ENCODE results near the gene EPM2AIP1.

The EPM2AIP1 gene

DNA sequence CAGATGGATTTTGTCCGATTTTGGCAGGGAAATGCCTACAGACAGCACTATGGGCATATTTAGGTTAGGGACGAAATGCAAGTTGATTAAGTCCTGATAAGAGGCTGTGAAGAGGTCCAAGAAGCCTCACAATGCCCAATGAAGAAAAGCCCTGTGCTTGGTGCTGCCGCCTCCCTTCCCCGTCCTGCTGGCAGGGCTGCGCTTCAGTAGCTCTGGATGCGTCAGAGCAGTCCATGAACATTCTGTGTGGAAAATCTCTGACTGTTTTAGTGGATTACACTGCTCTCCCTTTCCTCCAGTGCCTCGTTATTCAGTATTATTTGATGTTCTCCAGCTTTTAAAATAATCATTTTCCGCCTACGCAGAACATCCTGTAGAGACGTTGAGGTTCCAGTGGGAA lies 40.0 kb upstream of the EPM2AIP1 start:
- no peak for DNase-seq
- peaks cover 2 to 28% (median 14%) of the 10 kb centered on the region in 5 experiments for H3K9me3 ChIP-seq (ENCODE audit: control extremely low read depth in 1 of 5, control insufficient read depth in 4 of 5, insufficient read depth in 2 of 5, low read depth in 1 of 5, low read length in 4 of 5)
- H3K4me1 ChIP-seq (ENCODE audit: control extremely low read depth in 1 of 4, control insufficient read depth in 4 of 4, insufficient read depth in 4 of 4, low read length in 3 of 4) = no peaks in the 10 kb centered on the region
- CTCF ChIA-PET = interaction anchor here (1.3 kb wide), 1 partner anchor 8 kb away, joined by 3 read pairs; no protein-coding TSS in a partner anchor
- WGBS (ENCODE audit: insufficient coverage) = 98% methylated on average over 6 of the region's 10 CpGs
- no peaks in the 10 kb centered on the region for H3K27me3 ChIP-seq (replicated peaks in 2 of 5; ENCODE audit: control insufficient read depth in 4 of 5, insufficient read depth in 5 of 5, low read length in 4 of 5)
- peaks cover 28 to 88% (median 57%) of the 10 kb centered on the region in 4 experiments for H3K36me3 ChIP-seq (ENCODE audit: control insufficient read depth in 4 of 4, insufficient read depth in 4 of 4, low read length in 3 of 4)
- no peak overlapping the region for H3K27ac ChIP-seq (ENCODE audit: insufficient read depth in 1 of 2, low read depth in 1 of 2, low read length in 2 of 2, poor library complexity in 1 of 2, severe bottlenecking in 2 of 2)
- POLR2A ChIA-PET = no interaction called here
- H3K4me3 ChIP-seq (ENCODE audit: control insufficient read depth in 1 of 7, extremely low read depth in 1 of 7, insufficient read depth in 4 of 7, low read depth in 2 of 7, low read length in 6 of 7) = no peak overlapping the region

GRCh38 chr3:37031096-37031682 lies 38.3 kb upstream of the EPM2AIP1 start:
- H3K4me3 ChIP-seq (ENCODE audit: control insufficient read depth in 1 of 7, extremely low read depth in 1 of 7, insufficient read depth in 4 of 7, low read depth in 2 of 7, low read length in 6 of 7) = no peak overlapping the region
- H3K27me3 ChIP-seq (replicated peaks in 2 of 5; ENCODE audit: control insufficient read depth in 4 of 5, insufficient read depth in 5 of 5, low read length in 4 of 5) = no peaks in the 10 kb centered on the region
- no peak overlapping the region for H3K27ac ChIP-seq (ENCODE audit: insufficient read depth in 1 of 2, low read depth in 1 of 2, low read length in 2 of 2, poor library complexity in 1 of 2, severe bottlenecking in 2 of 2)
- no peak for DNase-seq
- H3K36me3 ChIP-seq (ENCODE audit: control insufficient read depth in 4 of 4, insufficient read depth in 4 of 4, low read length in 3 of 4) = peaks cover 21 to 89% (median 52%) of the 10 kb centered on the region in 4 experiments
- peaks cover 2 to 19% (median 11%) of the 10 kb centered on the region in 5 experiments for H3K9me3 ChIP-seq (ENCODE audit: control extremely low read depth in 1 of 5, control insufficient read depth in 4 of 5, insufficient read depth in 2 of 5, low read depth in 1 of 5, low read length in 4 of 5)
- POLR2A ChIA-PET = no interaction called here
- 100% methylated on average over 2 of the region's 7 CpGs for WGBS (ENCODE audit: insufficient coverage)
- H3K4me1 ChIP-seq (ENCODE audit: control extremely low read depth in 1 of 4, control insufficient read depth in 4 of 4, insufficient read depth in 4 of 4, low read length in 3 of 4) = no peaks in the 10 kb centered on the region
- CTCF ChIA-PET = no interaction called here

- H3K4me3 ChIP-seq (ENCODE audit: control insufficient read depth in 1 of 7, extremely low read depth in 1 of 7, insufficient read depth in 4 of 7, low read depth in 2 of 7, low read length in 6 of 7) = no peak overlapping the region
- DNase-seq = no peak
- H3K27ac ChIP-seq (ENCODE audit: insufficient read depth in 1 of 2, low read depth in 1 of 2, low read length in 2 of 2, poor library complexity in 1 of 2, severe bottlenecking in 2 of 2) = no peak overlapping the region
- no peaks in the 10 kb centered on the region for H3K27me3 ChIP-seq (replicated peaks in 2 of 5; ENCODE audit: control insufficient read depth in 4 of 5, insufficient read depth in 5 of 5, low read length in 4 of 5)
- no peaks in the 10 kb centered on the region for H3K4me1 ChIP-seq (ENCODE audit: control extremely low read depth in 1 of 4, control insufficient read depth in 4 of 4, insufficient read depth in 4 of 4, low read length in 3 of 4)
- ChIA-PET POLR2A (no interaction called here), CTCF (no interaction called here)
- WGBS (ENCODE audit: insufficient coverage) = 50% methylated on average over 2 of the region's 3 CpGs
- peaks cover 24 to 90% (median 51%) of the 10 kb centered on the region in 4 experiments for H3K36me3 ChIP-seq (ENCODE audit: control insufficient read depth in 4 of 4, insufficient read depth in 4 of 4, low read length in 3 of 4)
- peaks cover 2 to 13% (median 6%) of the 10 kb centered on the region in 5 experiments for H3K9me3 ChIP-seq (ENCODE audit: control extremely low read depth in 1 of 5, control insufficient read depth in 4 of 5, insufficient read depth in 2 of 5, low read depth in 1 of 5, low read length in 4 of 5)
Measured at GRCh38 chr3:37030588-37030987, 37.7 kb upstream of the EPM2AIP1 start.

GRCh38 chr3:37029516-37030163 lies 36.7 kb upstream of the EPM2AIP1 start:
- DNase-seq = no peak
- Histone ChIP-seq H3K4me1 (ENCODE audit: control extremely low read depth in 1 of 4, control insufficient read depth in 4 of 4, insufficient read depth in 4 of 4, low read length in 3 of 4) (peaks cover 0 to 4% (median 0%) of the 10 kb centered on the region in 4 experiments), H3K4me3 (ENCODE audit: control insufficient read depth in 1 of 7, extremely low read depth in 1 of 7, insufficient read depth in 4 of 7, low read depth in 2 of 7, low read length in 6 of 7) (no peak overlapping the region), H3K36me3 (ENCODE audit: control insufficient read depth in 4 of 4, insufficient read depth in 4 of 4, low read length in 3 of 4) (peaks cover 25 to 84% (median 50%) of the 10 kb centered on the region in 4 experiments), H3K27ac (ENCODE audit: insufficient read depth in 1 of 2, low read depth in 1 of 2, low read length in 2 of 2, poor library complexity in 1 of 2, severe bottlenecking in 2 of 2) (no peak overlapping the region), H3K9me3 (ENCODE audit: control extremely low read depth in 1 of 5, control insufficient read depth in 4 of 5, insufficient read depth in 2 of 5, low read depth in 1 of 5, low read length in 4 of 5) (peaks cover 0 to 8% (median 1%) of the 10 kb centered on the region in 5 experiments), H3K27me3 (replicated peaks in 2 of 5; ENCODE audit: control insufficient read depth in 4 of 5, insufficient read depth in 5 of 5, low read length in 4 of 5) (no peaks in the 10 kb centered on the region)
- POLR2A ChIA-PET = interaction anchor here (0.6 kb wide), 1 partner anchor 357 kb away, joined by 4 read pairs; no protein-coding TSS in a partner anchor
- CTCF ChIA-PET = interaction anchor here (1.2 kb wide), 1 partner anchor 184 kb away, joined by 4 read pairs; no protein-coding TSS in a partner anchor

- Histone ChIP-seq H3K27ac (ENCODE audit: insufficient read depth in 1 of 2, low read depth in 1 of 2, low read length in 2 of 2, poor library complexity in 1 of 2, severe bottlenecking in 2 of 2) (no peak overlapping the region), H3K36me3 (ENCODE audit: control insufficient read depth in 4 of 4, insufficient read depth in 4 of 4, low read length in 3 of 4) (peaks cover 28 to 84% (median 53%) of the 10 kb centered on the region in 4 experiments), H3K9me3 (ENCODE audit: control extremely low read depth in 1 of 5, control insufficient read depth in 4 of 5, insufficient read depth in 2 of 5, low read depth in 1 of 5, low read length in 4 of 5) (peaks cover 0 to 9% (median 2%) of the 10 kb centered on the region in 5 experiments), H3K4me3 (ENCODE audit: control insufficient read depth in 1 of 7, extremely low read depth in 1 of 7, insufficient read depth in 4 of 7, low read depth in 2 of 7, low read length in 6 of 7) (no peak overlapping the region), H3K4me1 (ENCODE audit: control extremely low read depth in 1 of 4, control insufficient read depth in 4 of 4, insufficient read depth in 4 of 4, low read length in 3 of 4) (peaks cover 0 to 9% (median 0%) of the 10 kb centered on the region in 4 experiments), H3K27me3 (replicated peaks in 2 of 5; ENCODE audit: control insufficient read depth in 4 of 5, insufficient read depth in 5 of 5, low read length in 4 of 5) (no peaks in the 10 kb centered on the region)
- ChIA-PET POLR2A (no interaction called here), CTCF (interaction anchor here (0.9 to 1.2 kb wide), 2 partner anchors 19 to 185 kb away, joined by 4 read pairs; no protein-coding TSS in a partner anchor)
- DNase-seq = no peak
- WGBS (ENCODE audit: insufficient coverage) = no CpG with 5 or more reads among the region's 1 CpG
Measured at GRCh38 chr3:37029111-37029510, 36.2 kb upstream of the EPM2AIP1 start.

- peaks cover 0 to 9% (median 0%) of the 10 kb centered on the region in 4 experiments for H3K4me1 ChIP-seq (ENCODE audit: control extremely low read depth in 1 of 4, control insufficient read depth in 4 of 4, insufficient read depth in 4 of 4, low read length in 3 of 4)
- ChIA-PET CTCF (interaction anchor here (0.9 kb wide), 1 partner anchor 20 kb away, joined by 4 read pairs; no protein-coding TSS in a partner anchor), POLR2A (interaction anchor here (0.5 kb wide), 1 partner anchor 76 kb away, joined by 4 read pairs; no protein-coding TSS in a partner anchor)
- no peak overlapping the region for H3K4me3 ChIP-seq (ENCODE audit: control insufficient read depth in 1 of 7, extremely low read depth in 1 of 7, insufficient read depth in 4 of 7, low read depth in 2 of 7, low read length in 6 of 7)
- peak; percentile 22 to 59 (median 53) for DNase-seq
- no peaks in the 10 kb centered on the region for H3K27me3 ChIP-seq (replicated peaks in 2 of 5; ENCODE audit: control insufficient read depth in 4 of 5, insufficient read depth in 5 of 5, low read length in 4 of 5)
- peaks cover 30 to 83% (median 55%) of the 10 kb centered on the region in 4 experiments for H3K36me3 ChIP-seq (ENCODE audit: control insufficient read depth in 4 of 4, insufficient read depth in 4 of 4, low read length in 3 of 4)
- peaks cover 0 to 8% (median 0%) of the 10 kb centered on the region in 5 experiments for H3K9me3 ChIP-seq (ENCODE audit: control extremely low read depth in 1 of 5, control insufficient read depth in 4 of 5, insufficient read depth in 2 of 5, low read depth in 1 of 5, low read length in 4 of 5)
- 86% methylated on average over 1 of the region's 1 CpG for WGBS (ENCODE audit: insufficient coverage)
- H3K27ac ChIP-seq (ENCODE audit: insufficient read depth in 1 of 2, low read depth in 1 of 2, low read length in 2 of 2, poor library complexity in 1 of 2, severe bottlenecking in 2 of 2) = no peak overlapping the region
Measured at GRCh38 chr3:37028329-37028728, 35.4 kb upstream of the EPM2AIP1 start.

DNA sequence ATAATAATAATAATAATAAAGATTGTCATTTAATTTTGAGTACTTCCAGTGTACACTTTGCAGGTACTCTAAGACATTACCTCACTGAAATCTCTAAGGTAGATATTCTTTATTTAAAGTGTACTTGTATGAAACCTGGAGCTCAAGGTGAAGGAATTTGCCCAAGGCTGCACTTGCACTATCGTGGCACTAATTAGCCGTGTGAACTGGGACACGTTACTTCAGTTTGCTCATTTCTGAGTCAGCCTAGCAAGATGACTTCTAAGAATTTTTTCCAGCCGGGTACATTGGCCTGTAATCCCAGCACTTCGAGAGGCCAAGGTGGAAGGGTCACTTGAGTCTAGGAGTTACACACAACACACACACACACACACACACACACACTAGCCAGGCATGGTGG lies 33.9 kb upstream of the EPM2AIP1 start:
- 95% methylated on average over 3 of the region's 5 CpGs for WGBS (ENCODE audit: insufficient coverage)
- H3K36me3 ChIP-seq (ENCODE audit: control insufficient read depth in 4 of 4, insufficient read depth in 4 of 4, low read length in 3 of 4) = peaks cover 33 to 83% (median 58%) of the 10 kb centered on the region in 4 experiments

More for the DNA sequence above, 33.9 kb upstream of the EPM2AIP1 start:
- Histone ChIP-seq H3K27ac (ENCODE audit: insufficient read depth in 1 of 2, low read depth in 1 of 2, low read length in 2 of 2, poor library complexity in 1 of 2, severe bottlenecking in 2 of 2) (no peak overlapping the region), H3K27me3 (replicated peaks in 2 of 5; ENCODE audit: control insufficient read depth in 4 of 5, insufficient read depth in 5 of 5, low read length in 4 of 5) (no peaks in the 10 kb centered on the region), H3K4me1 (ENCODE audit: control extremely low read depth in 1 of 4, control insufficient read depth in 4 of 4, insufficient read depth in 4 of 4, low read length in 3 of 4) (peaks cover 0 to 9% (median 0%) of the 10 kb centered on the region in 4 experiments), H3K4me3 (ENCODE audit: control insufficient read depth in 1 of 7, extremely low read depth in 1 of 7, insufficient read depth in 4 of 7, low read depth in 2 of 7, low read length in 6 of 7) (no peak overlapping the region), H3K9me3 (ENCODE audit: control extremely low read depth in 1 of 5, control insufficient read depth in 4 of 5, insufficient read depth in 2 of 5, low read depth in 1 of 5, low read length in 4 of 5) (peaks cover 0 to 8% (median 0%) of the 10 kb centered on the region in 5 experiments)
- POLR2A ChIA-PET = no interaction called here
- DNase-seq = no peak
- CTCF ChIA-PET = interaction anchor here (0.9 kb wide), 1 partner anchor 201 kb away, joined by 3 read pairs; no protein-coding TSS in a partner anchor
